GM12891 (cell line): Measurements from ENCODE around the gene CST11.

Experiments
- DNase-seq: peaks from one replicate; pipeline ENCODE4 v3.0.0; 2011; ENCODE audit warnings: low spot score; ENCODE audit not compliant: insufficient read length
- FAIRE-seq: peaks from 2 replicates; lab custom pipeline; 2011; peaks lifted over from hg19 to GRCh38; lab: Jason Lieb, UNC
- PAX5 ChIP-seq: IDR thresholded peaks from 2 replicates; pipeline ENCODE4 v1.6.1; 2011; ENCODE audit warnings: low read length, moderate library complexity, mild to moderate bottlenecking; ENCODE audit not compliant: insufficient read depth, severe bottlenecking
- POLR2A ChIP-seq: IDR thresholded peaks from 2 replicates; pipeline ENCODE4 v1.6.1; 2011; ENCODE audit warnings: low read depth, low read length, control low read depth
- POLR2AphosphoS5 ChIP-seq: IDR thresholded peaks from 2 replicates; pipeline ENCODE4 v1.6.1; 2011; ENCODE audit warnings: low read depth, low read length, control low read depth
- POU2F2 ChIP-seq: IDR thresholded peaks from 2 replicates; pipeline ENCODE4 v1.6.1; 2011; ENCODE audit warnings: low read depth, mild to moderate bottlenecking, control low read depth, low read length, moderate library complexity
- SPI1 ChIP-seq: IDR thresholded peaks from 2 replicates; pipeline ENCODE4 v1.6.1; 2011; ENCODE audit warnings: low read depth, low read length, control low read depth
- TAF1 ChIP-seq: IDR thresholded peaks from 2 replicates; pipeline ENCODE4 v1.6.1; 2011; ENCODE audit warnings: low read depth, low read length, control low read depth

CST11 gene

DNA sequence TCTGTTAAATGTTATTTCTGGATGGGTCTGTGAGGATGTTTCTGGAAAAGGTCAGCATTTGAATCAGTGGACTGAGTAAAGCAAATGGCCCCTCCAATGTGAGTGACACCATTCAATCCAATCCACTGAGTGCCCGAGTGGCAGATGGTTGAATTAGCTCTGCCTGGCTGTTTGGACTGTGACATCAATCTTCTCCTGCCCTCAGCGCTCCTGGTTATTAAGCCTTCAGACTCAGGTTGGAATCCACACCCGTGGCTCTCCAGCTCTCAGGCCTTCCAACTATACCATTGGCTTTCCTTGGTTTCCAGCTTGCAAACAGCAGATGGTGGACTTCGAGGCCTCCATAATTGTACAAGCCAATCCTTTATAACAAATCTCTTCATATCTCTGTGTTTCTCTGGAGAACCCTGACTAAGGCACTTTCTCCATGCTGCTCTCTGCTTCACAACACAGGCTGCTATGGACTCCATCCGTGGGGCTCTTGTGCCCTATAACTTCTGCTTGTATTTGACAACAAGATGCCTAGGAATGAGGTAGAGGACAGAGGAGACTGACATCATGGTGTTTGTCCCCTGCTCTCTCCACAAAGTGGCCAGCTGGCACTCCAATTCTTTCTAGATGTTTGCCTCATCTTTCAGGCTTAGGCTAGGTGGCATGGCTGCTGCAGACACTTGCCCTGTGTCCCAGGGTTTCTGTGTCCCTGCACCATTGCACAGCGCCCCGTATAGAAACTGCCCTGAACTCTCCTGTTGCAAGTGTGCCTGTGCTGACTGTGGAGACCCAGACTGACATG is 18.0 kb downstream of the CST11 start:
- no peak for DNase-seq
- TF ChIP-seq TAF1 = no peak
- TF ChIP-seq SPI1 = no peak
- no peak for TF ChIP-seq POLR2AphosphoS5
- TF ChIP-seq POLR2A = no peak
- TF ChIP-seq PAX5 = no peak
- no peak for TF ChIP-seq POU2F2
- no peak for FAIRE-seq

DNA sequence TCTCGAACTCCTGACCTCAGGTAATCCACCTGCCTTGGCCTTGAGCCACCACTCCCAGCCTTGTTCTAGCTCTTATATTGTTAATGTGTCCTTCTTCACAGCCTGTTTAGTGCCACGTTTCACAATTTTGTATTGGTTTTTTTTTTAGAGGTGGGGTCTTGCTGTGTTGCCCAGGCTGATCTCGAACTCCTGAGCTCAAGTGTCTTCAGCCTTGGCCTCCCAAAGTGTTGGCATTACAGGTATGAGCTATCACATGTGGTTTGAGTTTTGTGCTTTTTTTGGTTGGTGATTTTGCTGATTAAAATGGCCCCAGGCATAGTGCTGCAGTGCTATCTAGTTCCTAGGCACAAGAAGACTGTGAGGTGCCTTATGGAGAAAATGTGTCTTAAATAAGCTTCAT is 19.0 kb downstream of the CST11 start:
- TF ChIP-seq PAX5 (no peak), TAF1 (no peak), POU2F2 (no peak), POLR2A (no peak), SPI1 (no peak), POLR2AphosphoS5 (no peak)
- FAIRE-seq (no peak), DNase-seq (no peak)

DNA sequence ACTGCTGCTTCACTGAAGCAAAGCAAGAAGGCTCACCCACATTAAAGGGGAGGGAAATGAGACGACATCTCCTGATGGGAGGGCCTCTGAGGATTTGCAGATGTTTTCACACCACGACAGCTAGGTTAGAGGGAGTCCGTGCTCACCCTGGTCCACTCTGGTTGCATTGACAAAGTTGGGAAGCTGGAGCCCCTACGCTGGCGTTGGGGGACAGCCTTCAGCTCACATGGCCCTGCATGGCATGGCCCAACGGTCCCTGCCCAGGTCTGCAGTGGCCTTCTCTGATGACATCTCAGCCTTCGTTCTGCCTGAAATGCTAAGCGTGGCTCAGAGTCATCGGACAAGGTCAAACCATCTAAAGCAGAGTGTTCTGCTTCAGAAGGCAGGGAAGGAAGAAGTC is 27.5 kb downstream of the CST11 start:
- TF ChIP-seq POLR2A (no peak), SPI1 (no peak), POLR2AphosphoS5 (no peak), POU2F2 (no peak), TAF1 (no peak), PAX5 (no peak)
- DNase-seq = no peak
- FAIRE-seq = no peak

DNA sequence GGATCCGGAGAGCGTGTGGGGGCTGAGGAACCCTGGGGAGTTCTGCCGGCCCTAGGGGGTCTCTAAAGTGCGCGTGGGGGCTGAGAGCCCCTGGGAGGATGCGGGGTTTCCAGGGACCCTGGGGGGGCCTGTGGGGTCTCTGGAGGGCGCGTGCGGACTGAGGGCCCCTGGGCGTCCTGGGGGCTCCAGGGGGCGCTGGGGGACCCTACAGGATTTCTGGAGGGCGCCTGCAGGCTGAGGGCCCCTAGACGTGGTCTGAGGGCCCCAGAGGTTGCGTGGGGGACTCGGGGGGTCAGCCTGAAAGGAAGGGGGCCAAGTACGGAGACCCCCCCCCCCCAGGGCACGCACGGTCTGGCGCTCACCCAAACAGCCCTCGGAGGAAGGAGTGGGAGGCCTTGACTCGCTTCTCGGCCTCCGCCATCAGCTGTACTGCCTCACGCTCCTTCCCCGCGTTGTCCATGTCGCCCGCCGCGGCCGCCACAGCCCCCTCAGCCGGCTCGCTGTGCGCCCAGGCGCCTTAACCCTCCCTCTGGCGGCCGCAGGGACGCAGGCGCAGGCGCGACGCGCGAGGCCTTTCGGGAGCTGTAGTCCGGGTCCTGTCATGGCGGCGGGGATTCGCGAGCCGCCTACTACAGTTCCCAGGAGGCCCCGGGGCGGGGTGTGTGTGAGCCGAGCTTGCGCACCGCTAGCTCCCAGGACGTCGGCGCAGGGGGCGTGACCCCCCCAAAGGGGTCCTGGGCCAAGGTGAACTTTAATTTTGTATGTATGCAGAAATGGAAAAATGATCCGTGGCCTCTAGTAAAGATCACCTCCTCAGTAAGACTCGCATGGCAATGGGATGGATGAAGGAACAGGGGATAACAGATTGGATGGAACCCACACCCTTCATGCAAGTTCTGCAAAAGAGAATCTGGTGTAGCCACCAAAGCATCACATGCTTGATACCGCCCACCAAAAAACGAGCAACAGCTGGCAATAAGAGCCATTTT is 31.4 kb downstream of the CST11 start, which contains the start of gene NAPB:
NAPB (minus strand) TSS at position 546 of the 989 bp plus-strand sequence; CDS start at position 460, 86 bp downstream.
- peak; percentile 87 for DNase-seq
- peak; percentile 56; the same call in 1 of the 2 replicates for TF ChIP-seq TAF1
- TF ChIP-seq POLR2AphosphoS5 = peak; percentile 71
- peak; percentile 57; the same call in 1 of the 2 replicates for TF ChIP-seq POLR2A
- TF ChIP-seq SPI1 = no peak
- peak; percentile 89 for TF ChIP-seq PAX5
- FAIRE-seq = peak; percentile 96

DNA sequence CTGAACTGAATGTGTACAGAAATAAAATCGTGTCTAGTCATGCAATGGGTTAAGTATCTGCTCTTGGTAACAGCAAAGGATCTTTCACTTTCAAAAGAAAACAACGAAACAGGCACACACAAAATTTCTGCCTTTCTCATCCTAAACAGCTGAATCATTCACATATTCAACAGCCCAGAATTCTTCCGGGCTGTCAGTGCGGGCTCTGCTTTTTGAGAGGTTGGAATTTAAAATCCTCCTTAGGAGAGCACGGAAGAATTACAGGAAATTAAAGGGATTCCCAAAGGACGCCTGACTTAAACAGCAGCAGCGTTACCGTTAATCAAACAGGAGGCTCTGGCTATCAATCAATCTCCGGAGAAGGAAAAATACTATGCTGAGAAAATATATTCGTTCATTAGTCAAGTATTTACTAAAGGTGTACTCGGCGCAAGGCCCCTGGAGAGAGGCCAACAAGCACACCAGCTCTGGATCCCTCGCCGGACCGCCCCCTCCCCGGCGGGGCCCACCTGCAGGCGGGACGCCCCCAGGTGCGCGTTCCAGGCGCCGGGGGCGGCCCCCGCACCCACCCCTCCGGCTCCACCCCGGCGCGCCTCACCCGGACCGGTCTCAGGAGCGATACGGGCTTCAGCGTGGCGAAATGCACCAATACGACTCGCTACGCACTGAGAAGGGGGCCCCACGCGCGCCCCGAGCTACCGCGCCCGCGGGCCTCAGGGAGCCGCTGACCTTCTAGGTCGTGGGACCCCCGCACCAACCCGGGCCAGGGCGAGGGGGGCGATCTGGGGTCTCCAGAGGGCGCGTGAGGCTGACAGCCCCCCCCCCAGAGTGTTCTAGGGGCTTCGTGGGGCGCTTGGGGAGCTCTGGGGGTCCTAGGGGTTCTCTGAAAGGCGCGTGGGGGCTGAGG is 32.4 kb downstream of the CST11 start:
- FAIRE-seq = peak; percentile 16
- DNase-seq = peak; percentile 38
- no peak for TF ChIP-seq TAF1
- TF ChIP-seq SPI1 = no peak
- TF ChIP-seq POU2F2 = no peak
- no peak for TF ChIP-seq POLR2AphosphoS5
- TF ChIP-seq PAX5 = no peak
- TF ChIP-seq POLR2A = no peak

DNA sequence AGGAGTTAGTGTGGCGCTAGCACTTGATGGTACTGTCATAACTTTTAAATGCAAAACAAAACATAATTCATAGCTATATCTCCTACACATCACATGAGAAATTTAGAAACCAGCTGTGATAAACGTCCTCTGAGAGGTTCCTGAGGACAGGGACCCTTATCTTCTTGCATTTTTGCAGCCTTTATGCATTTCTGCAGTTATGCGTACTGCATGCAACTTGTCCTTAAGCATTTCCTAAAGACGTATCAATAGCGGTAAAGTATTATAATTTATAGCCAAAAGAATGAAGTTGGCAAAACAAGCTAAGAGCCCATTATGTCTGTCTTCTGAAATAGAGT is 33.0 kb downstream of the CST11 start:
- TF ChIP-seq POLR2A (no peak), TAF1 (no peak), POLR2AphosphoS5 (no peak), SPI1 (no peak), POU2F2 (no peak), PAX5 (no peak)
- FAIRE-seq = peak; percentile 45
- DNase-seq = no peak

DNA sequence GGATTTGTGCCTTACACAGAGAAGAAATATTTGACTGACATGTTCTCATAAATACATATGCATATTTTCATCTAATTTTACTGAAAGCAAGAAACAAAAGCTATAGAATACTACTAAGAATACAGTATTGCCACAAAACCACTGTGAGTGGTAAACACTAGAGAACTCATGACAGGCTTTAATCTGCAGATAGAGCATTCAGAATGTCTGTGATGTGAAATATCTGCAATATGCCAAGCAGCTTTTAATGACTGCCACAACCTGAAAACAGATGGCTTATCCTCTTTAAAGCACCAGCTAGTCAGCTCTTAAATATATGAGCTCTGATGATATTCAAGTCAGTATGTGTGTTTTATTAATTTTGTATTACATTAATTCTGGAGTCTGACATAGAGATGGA is 34.8 kb downstream of the CST11 start:
- no peak for TF ChIP-seq POLR2A
- no peak for TF ChIP-seq SPI1
- no peak for TF ChIP-seq PAX5
- no peak for TF ChIP-seq POLR2AphosphoS5
- no peak for TF ChIP-seq TAF1
- no peak for TF ChIP-seq POU2F2
- DNase-seq (no peak), FAIRE-seq (no peak)

DNA sequence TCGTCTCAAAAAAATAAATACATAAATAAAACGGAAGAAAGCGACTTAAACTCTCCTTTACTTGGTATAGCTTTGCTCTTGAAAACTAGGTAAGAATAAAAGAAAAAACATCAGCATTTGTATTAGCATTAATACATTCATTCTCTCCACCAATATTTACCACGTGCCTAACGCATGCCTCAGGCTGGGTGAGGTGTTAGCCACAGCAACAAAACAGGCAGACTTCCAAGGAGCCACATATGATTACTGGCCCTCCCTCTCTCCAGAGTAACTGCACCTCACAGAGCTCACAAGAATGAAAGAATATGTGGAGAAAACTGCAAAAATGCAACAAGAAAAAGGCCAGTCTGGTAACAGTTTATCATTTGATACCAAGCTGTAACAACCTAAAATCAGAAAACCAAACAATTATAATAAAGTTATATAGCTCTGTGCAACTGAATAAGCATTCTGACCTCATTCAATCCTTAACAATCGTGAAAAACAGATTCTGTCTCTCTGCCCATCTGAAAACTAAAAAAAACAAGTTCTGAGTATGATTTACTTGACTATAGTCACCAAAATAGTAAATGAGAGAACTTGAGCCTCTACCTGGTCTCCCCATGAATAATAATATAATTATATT is 36.6 kb downstream of the CST11 start:
- no peak for FAIRE-seq
- TF ChIP-seq POU2F2 (no peak), SPI1 (no peak), TAF1 (no peak), PAX5 (no peak), POLR2AphosphoS5 (no peak), POLR2A (no peak)
- no peak for DNase-seq
